ACC112 (cell line): ENCODE measurements around the gene ANKRD30B.
"Not testable (repeated sequence)": the region's sequence is repeated elsewhere in the genome, so short reads cannot be mapped to it uniquely, and the experiment has no call there.

Experiments used
- H2AFZ ChIP-seq: fragments of 200-600 bp; sonication (generic); one replicate; pipeline ENCODE4 v1.6.0; 2017; ENCODE audit warnings: antibody characterized with exemption, low read length; ENCODE audit not compliant: unreplicated experiment
- H3K27ac ChIP-seq: fragments of 200-600 bp; sonication (generic); 2 replicates; pipeline ENCODE4 v1.5.1; 2014; ENCODE audit warnings: low read depth, mild to moderate bottlenecking, antibody characterized with exemption, low read length, moderate library complexity
- H3K27me3 ChIP-seq: fragments of 200-600 bp; sonication (generic); 2 replicates; pipeline ENCODE4 v1.6.1; 2014; ENCODE audit warnings: mild to moderate bottlenecking, antibody characterized with exemption, low read length, moderate library complexity, mixed read lengths; ENCODE audit not compliant: insufficient read depth
- H3K36me3 ChIP-seq: fragments of 200-600 bp; sonication (generic); 2 replicates; pipeline ENCODE4 v1.6.1; 2016; ENCODE audit warnings: mild to moderate bottlenecking, antibody characterized with exemption, low read length, moderate library complexity, mixed read lengths; ENCODE audit not compliant: insufficient read depth
- H3K4me1 ChIP-seq: fragments of 200-600 bp; sonication (generic); one replicate; pipeline ENCODE4 v1.6.1; 2016; ENCODE audit warnings: low read length, mixed read lengths; ENCODE audit not compliant: insufficient read depth, unreplicated experiment, control insufficient read depth
- H3K4me3 ChIP-seq: fragments of 200-600 bp; sonication (generic); 2 replicates; pipeline ENCODE4 v1.5.1; 2014; ENCODE audit warnings: mild to moderate bottlenecking, low read depth, low read length
- H3K79me2 ChIP-seq: fragments of 200-600 bp; sonication (generic); one replicate; pipeline ENCODE4 v1.6.0; 2016; ENCODE audit warnings: low read length; ENCODE audit not compliant: control insufficient read depth, unreplicated experiment, insufficient read depth

The ANKRD30B gene

GRCh38 chr18:14747513-14748474, at the start of gene ANKRD30B:
TSS of gene ANKRD30B (plus strand) at chr18:14748172. CDS start at chr18:14748420, 248 bp downstream.
- Histone ChIP-seq H2AFZ (no peak within 1 kb of the TSS), H3K36me3 (no peaks in the 10 kb centered on the region), H3K4me3 (peak within 1 kb of the TSS; percentile 66), H3K27ac (no peak within 1 kb of the TSS), H3K27me3 (no peaks in the 10 kb centered on the region), H3K4me1 (no peaks in the 10 kb centered on the region), H3K79me2 (no peaks in the 10 kb centered on the region)

- not testable (repeated sequence) for H3K4me1 ChIP-seq, H3K4me3 ChIP-seq, H3K27ac ChIP-seq, H3K36me3 ChIP-seq, H2AFZ ChIP-seq, H3K27me3 ChIP-seq, H3K79me2 ChIP-seq
Measured at GRCh38 chr18:14701286-14702040, 46.5 kb upstream of the ANKRD30B start.

- H3K4me1 ChIP-seq, H2AFZ ChIP-seq, H3K27ac ChIP-seq, H3K79me2 ChIP-seq, H3K27me3 ChIP-seq, H3K36me3 ChIP-seq, H3K4me3 ChIP-seq: not testable (repeated sequence)
Measured at GRCh38 chr18:14709761-14710160, 38.2 kb upstream of the ANKRD30B start.

GRCh38 chr18:14721569-14721968, 26.4 kb upstream of the ANKRD30B start:
- not testable (repeated sequence) for H3K27ac ChIP-seq, H3K4me1 ChIP-seq, H2AFZ ChIP-seq, H3K4me3 ChIP-seq, H3K36me3 ChIP-seq, H3K27me3 ChIP-seq, H3K79me2 ChIP-seq

- H3K27ac ChIP-seq, H3K4me3 ChIP-seq, H3K36me3 ChIP-seq, H3K79me2 ChIP-seq, H2AFZ ChIP-seq, H3K4me1 ChIP-seq, H3K27me3 ChIP-seq: not testable (repeated sequence)
Measured at GRCh38 chr18:14739056-14739455, 8.9 kb upstream of the ANKRD30B start.

GRCh38 chr18:14746897-14747296, 1.1 kb upstream of the ANKRD30B start:
- Histone ChIP-seq H3K27ac (no peak overlapping the region), H3K4me1 (no peaks in the 10 kb centered on the region), H2AFZ (no peak overlapping the region), H3K4me3 (no peak overlapping the region), H3K27me3 (no peaks in the 10 kb centered on the region), H3K79me2 (no peaks in the 10 kb centered on the region), H3K36me3 (no peaks in the 10 kb centered on the region)

- Histone ChIP-seq H3K27me3 (no peaks in the 10 kb centered on the region), H3K36me3 (no peaks in the 10 kb centered on the region), H2AFZ (no peak overlapping the region), H3K4me3 (peak overlapping the region; percentile 66), H3K27ac (no peak overlapping the region), H3K4me1 (no peaks in the 10 kb centered on the region), H3K79me2 (no peaks in the 10 kb centered on the region)
Measured at GRCh38 chr18:14748496-14748895, 524 bp downstream of the ANKRD30B start.

GRCh38 chr18:14763566-14763965, 15.6 kb downstream of the ANKRD30B start:
- not testable (repeated sequence) for H3K36me3 ChIP-seq, H3K27me3 ChIP-seq, H3K27ac ChIP-seq, H3K79me2 ChIP-seq, H2AFZ ChIP-seq, H3K4me3 ChIP-seq
- peaks cover 10% of the 10 kb centered on the region for H3K4me1 ChIP-seq

- peaks cover 14% of the 10 kb centered on the region for H3K4me1 ChIP-seq
- H3K4me3 ChIP-seq, result no peak overlapping the region
- H3K36me3 ChIP-seq, result no peaks in the 10 kb centered on the region
- peak overlapping the region; percentile 92 for H3K27ac ChIP-seq
- no peaks in the 10 kb centered on the region for H3K79me2 ChIP-seq
- H3K27me3 ChIP-seq, result no peaks in the 10 kb centered on the region
- H2AFZ ChIP-seq, result no peak overlapping the region
Measured at GRCh38 chr18:14767474-14767873, 19.5 kb downstream of the ANKRD30B start.

- H3K4me3 ChIP-seq, result no peak overlapping the region; the same call in 1 of the 2 replicates
- H3K27ac ChIP-seq, result peak overlapping the region; percentile 92
- peak overlapping the region; percentile 50 for H2AFZ ChIP-seq
- H3K79me2 ChIP-seq, result no peaks in the 10 kb centered on the region
- no peaks in the 10 kb centered on the region for H3K27me3 ChIP-seq
- H3K4me1 ChIP-seq, result peaks cover 14% of the 10 kb centered on the region
- no peaks in the 10 kb centered on the region for H3K36me3 ChIP-seq
Measured at GRCh38 chr18:14768241-14768640, 20.3 kb downstream of the ANKRD30B start.
